ENCODE results near the gene KCNAB2. TPM values are rescaled to one million over a fixed set of nuclear protein-coding genes. Genes with fewer than 3 reads are reported as not detected.

KCNAB2 gene
- total RNA-seq, 1 experiment from 2014 or later, result 28.5 TPM

DNA sequence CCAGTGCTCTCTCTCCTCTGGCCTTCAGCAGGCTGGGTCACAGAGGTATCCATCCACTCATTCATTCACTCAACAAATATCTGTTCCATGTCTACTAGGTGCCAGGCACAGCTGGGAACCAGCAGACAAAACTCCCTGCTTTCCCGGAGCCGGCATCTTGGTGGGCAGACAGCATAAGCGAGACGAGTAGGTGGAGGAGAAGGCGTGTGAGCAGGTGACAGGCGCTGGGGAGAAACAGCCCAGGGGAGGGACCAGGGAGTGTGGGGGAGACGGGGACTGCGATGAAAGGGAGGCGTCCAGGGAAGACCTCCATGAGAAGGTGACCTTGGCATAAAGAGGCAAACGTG, 11.0 kb upstream of the KCNAB2 start:
- no peak overlapping the region for H2AFZ ChIP-seq (ENCODE audit: low read length)
- H4K20me1 ChIP-seq (ENCODE audit: low read length), result no peaks in the 10 kb centered on the region
- no peaks in the 10 kb centered on the region for H3K27me3 ChIP-seq (ENCODE audit: low read length)
- TF ChIP-seq EZH2 (IDR thresholded peaks at IDR 0.05; ENCODE audit: low read length, unreplicated experiment), result no peak
- TF ChIP-seq CTCF (conservative IDR thresholded peaks at IDR 0.05; ENCODE audit: low read depth, low read length), result no peak; the same call in 1 of the 2 replicates
- TF ChIP-seq EZH2phosphoT487 (IDR thresholded peaks at IDR 0.05; ENCODE audit: borderline replicate concordance, low read length), result no peak
- H3K79me2 ChIP-seq (ENCODE audit: low read length), result no peaks in the 10 kb centered on the region
- H3K4me3 ChIP-seq (ENCODE audit: low read length), result no peak overlapping the region
- POLR2A ChIA-PET (ENCODE audit: unreplicated experiment), result no interaction called here
- H3K4me1 ChIP-seq (ENCODE audit: insufficient read depth, low read length), result peaks cover 9% of the 10 kb centered on the region
- H3K4me2 ChIP-seq (ENCODE audit: low read length), result no peak overlapping the region
- DNase-seq (no peak), ATAC-seq (no peak)
- intact Hi-C loops (cut with micrococcal nuclease), result no loop called here
- no peaks in the 10 kb centered on the region for H3K9me3 ChIP-seq (ENCODE audit: low read length)
- no peaks in the 10 kb centered on the region for H3F3A ChIP-seq (ENCODE audit: low read length, unreplicated experiment)
- H3K9me2 ChIP-seq (replicated peaks; ENCODE audit: low read length), result no peaks in the 10 kb centered on the region
- H3K9ac ChIP-seq (ENCODE audit: low read length), result no peak overlapping the region
- CTCF ChIA-PET, result interaction anchor here (0.7 kb wide), 1 partner anchor 129 kb away, joined by 3 read pairs; no protein-coding TSS in a partner anchor
- no TSS peak for BruUV-seq (replicated peaks)
- H3K36me3 ChIP-seq (ENCODE audit: low read depth, low read length), result no peaks in the 10 kb centered on the region
- no peak overlapping the region for H3K27ac ChIP-seq (ENCODE audit: low read length)

DNA sequence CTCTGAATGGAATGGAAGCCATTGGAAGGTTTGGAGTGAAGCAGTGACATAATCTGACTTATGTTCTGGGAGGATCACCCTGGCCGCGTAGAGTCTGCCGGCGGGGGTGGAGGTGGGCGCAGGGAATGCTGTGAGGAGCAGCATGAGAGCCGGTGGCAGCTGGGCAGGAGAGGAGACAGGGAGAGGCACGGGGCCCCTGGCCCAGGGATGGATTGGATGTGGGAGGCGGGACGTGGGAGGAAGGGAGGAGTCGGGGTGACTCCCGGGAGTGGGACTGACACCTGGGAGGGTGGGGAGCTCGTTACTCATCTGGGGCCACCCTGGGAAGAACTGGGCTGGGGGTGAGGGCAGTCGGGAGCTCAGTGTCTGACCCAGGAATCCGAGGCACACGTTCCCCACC, 10.4 kb upstream of the KCNAB2 start:
- H3K79me2 ChIP-seq (ENCODE audit: low read length), result no peaks in the 10 kb centered on the region
- H3F3A ChIP-seq (ENCODE audit: low read length, unreplicated experiment), result no peaks in the 10 kb centered on the region
- DNase-seq (no peak), ATAC-seq (no peak)
- no peak overlapping the region for H2AFZ ChIP-seq (ENCODE audit: low read length)
- no peaks in the 10 kb centered on the region for H3K36me3 ChIP-seq (ENCODE audit: low read depth, low read length)
- peaks cover 9% of the 10 kb centered on the region for H3K4me1 ChIP-seq (ENCODE audit: insufficient read depth, low read length)
- no peak overlapping the region for H3K4me2 ChIP-seq (ENCODE audit: low read length)
- no peaks in the 10 kb centered on the region for H4K20me1 ChIP-seq (ENCODE audit: low read length)
- ChIA-PET CTCF (interaction anchor here (0.7 kb wide), 1 partner anchor 70 kb away, joined by 3 read pairs; no protein-coding TSS in a partner anchor), POLR2A (ENCODE audit: unreplicated experiment) (no interaction called here)
- no peaks in the 10 kb centered on the region for H3K27me3 ChIP-seq (ENCODE audit: low read length)
- no TSS peak for BruUV-seq (replicated peaks)
- H3K9ac ChIP-seq (ENCODE audit: low read length), result no peak overlapping the region
- H3K27ac ChIP-seq (ENCODE audit: low read length), result no peak overlapping the region
- intact Hi-C loops (cut with micrococcal nuclease), result no loop called here
- TF ChIP-seq CTCF (conservative IDR thresholded peaks at IDR 0.05; ENCODE audit: low read depth, low read length) (no peak), EZH2phosphoT487 (IDR thresholded peaks at IDR 0.05; ENCODE audit: borderline replicate concordance, low read length) (no peak), EZH2 (IDR thresholded peaks at IDR 0.05; ENCODE audit: low read length, unreplicated experiment) (no peak)
- no peak overlapping the region for H3K4me3 ChIP-seq (ENCODE audit: low read length)
- no peaks in the 10 kb centered on the region for H3K9me3 ChIP-seq (ENCODE audit: low read length)
- H3K9me2 ChIP-seq (replicated peaks; ENCODE audit: low read length), result no peaks in the 10 kb centered on the region

DNA sequence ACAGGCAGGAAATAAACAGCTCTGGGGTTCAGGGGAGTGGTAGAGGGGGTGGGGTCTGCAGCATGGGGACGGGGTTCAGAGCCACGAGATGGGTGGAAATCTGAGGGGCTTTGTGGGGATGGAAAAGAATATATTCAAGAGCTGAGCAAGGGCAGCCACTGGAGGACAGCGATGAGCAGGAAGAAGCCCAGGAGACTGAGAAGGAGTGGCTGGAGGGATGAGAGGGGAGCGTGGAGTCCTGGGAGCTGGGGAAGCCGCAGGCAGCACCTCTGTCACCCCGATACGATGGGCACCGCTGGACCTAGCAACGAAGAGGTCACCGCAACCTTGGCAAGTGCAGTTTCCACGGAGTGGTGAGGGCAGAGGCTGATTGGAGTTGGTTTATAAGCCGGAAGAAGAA, 10.0 kb upstream of the KCNAB2 start:
- Histone ChIP-seq H3K9me3 (ENCODE audit: low read length) (no peaks in the 10 kb centered on the region), H3K4me2 (ENCODE audit: low read length) (no peak overlapping the region), H3K9me2 (replicated peaks; ENCODE audit: low read length) (no peaks in the 10 kb centered on the region), H2AFZ (ENCODE audit: low read length) (no peak overlapping the region), H3K36me3 (ENCODE audit: low read depth, low read length) (no peaks in the 10 kb centered on the region), H3K4me3 (ENCODE audit: low read length) (no peak overlapping the region), H3K9ac (ENCODE audit: low read length) (no peak overlapping the region), H3F3A (ENCODE audit: low read length, unreplicated experiment) (no peaks in the 10 kb centered on the region), H3K27me3 (ENCODE audit: low read length) (no peaks in the 10 kb centered on the region), H4K20me1 (ENCODE audit: low read length) (no peaks in the 10 kb centered on the region), H3K79me2 (ENCODE audit: low read length) (no peaks in the 10 kb centered on the region), H3K4me1 (ENCODE audit: insufficient read depth, low read length) (peaks cover 9% of the 10 kb centered on the region), H3K27ac (ENCODE audit: low read length) (no peak overlapping the region)
- no TSS peak for BruUV-seq (replicated peaks)
- CTCF ChIA-PET, result interaction anchor here (0.7 kb wide), 1 partner anchor 69 kb away, joined by 3 read pairs; no protein-coding TSS in a partner anchor
- intact Hi-C loops (cut with micrococcal nuclease), result no loop called here
- TF ChIP-seq CTCF (conservative IDR thresholded peaks at IDR 0.05; ENCODE audit: low read depth, low read length), result peak; percentile 37
- no peak for TF ChIP-seq EZH2 (IDR thresholded peaks at IDR 0.05; ENCODE audit: low read length, unreplicated experiment)
- TF ChIP-seq EZH2phosphoT487 (IDR thresholded peaks at IDR 0.05; ENCODE audit: borderline replicate concordance, low read length), result no peak
- DNase-seq (no peak), ATAC-seq (no peak)
- POLR2A ChIA-PET (ENCODE audit: unreplicated experiment), result no interaction called here
